HCT116 (cell line): ENCODE data around the gene IGSF9B. TPM values are rescaled to one million over a fixed set of nuclear protein-coding genes. Genes with fewer than 3 reads are reported as not detected.

Experiments used
- ATAC-seq: fragments of 200-7000 bp; cut with Tn5 transposase; 2 replicates; pipeline ENCODE4 v1.9.1; 2020; ENCODE audit warnings: mild to moderate bottlenecking, moderate library complexity
- BruUV-seq: library from RNA; stranded (reverse); fragments of 400-500 nt; replicated peaks from 2 replicates; lab custom pipeline; 2021; lab: Mats Ljungman, UMichigan
- CTCF ChIA-PET: fragments of 300-600 bp; sonication (Branson Sonifier 250); formaldehyde crosslinking; loops from one replicate; lab custom pipeline; 2021; ENCODE audit warnings: antibody characterized with exemption; lab: Charles Lee
- POLR2A ChIA-PET: fragments of 300-600, 350-600 bp; sonication (Branson Sonifier 250); formaldehyde crosslinking; loops from one replicate; lab custom pipeline; 2021; ENCODE audit warnings: antibody characterized with exemption; lab: Charles Lee
- RAD21 ChIA-PET, 2 experiments: fragments of 300-600 bp; sonication (Branson Sonifier 250); formaldehyde crosslinking; loops; one replicate each; lab custom pipeline; 2023; ENCODE audit warnings: low total read pairs in 2 of 2; ENCODE audit not compliant: uncharacterized antibody in 2 of 2, unreplicated experiment in 2 of 2, low non-redundant PET in 1 of 2; lab: Charles Lee
- DNase-seq: peaks from one replicate; pipeline ENCODE4 v3.0.0-alpha.2; 2010; ENCODE audit warnings: low read depth, low spot score
- H2AFZ ChIP-seq: fragments of 200-600 bp; shearing (Covaris generic), sonication (generic); 2 replicates; pipeline ENCODE4 v1.6.1; 2017; ENCODE audit warnings: low read depth, mixed run types, mixed read lengths, antibody characterized with exemption, low read length; ENCODE audit not compliant: poor library complexity, severe bottlenecking
- H3K27ac ChIP-seq: 2 replicates; pipeline ENCODE4 v1.5.1; 2012; ENCODE audit warnings: low read depth, low read length
- H3K27me3 ChIP-seq: fragments of 200-600 bp; sonication (generic); 2 replicates; pipeline ENCODE4 v1.6.1; 2016; ENCODE audit warnings: mixed run types, low read length, mixed read lengths; ENCODE audit not compliant: insufficient read depth
- H3K36me3 ChIP-seq, 2 experiments: fragments of 200-500 bp in 1 of 2; fragments of 200-600 bp in 1 of 2; sonication (Bioruptor generic) in 1 of 2; sonication (generic) in 1 of 2; 2 replicates each; pipeline versions ENCODE4 v1.5.1 to v1.6.1; 2014 to 2016; ENCODE audit warnings: low read length in 2 of 2, inconsistent platforms in 1 of 2, mixed read lengths in 1 of 2, mixed run types in 1 of 2; ENCODE audit not compliant: insufficient read depth in 2 of 2, control insufficient read depth in 1 of 2
- H3K4me1 ChIP-seq, 2 experiments: fragments of 200-600 bp in 1 of 2; sonication (generic) in 1 of 2; 2 replicates each; pipeline versions ENCODE4 v1.5.1 to v1.6.1; 2012 to 2017; ENCODE audit warnings: low read length in 2 of 2, inconsistent platforms in 1 of 2, mild to moderate bottlenecking in 1 of 2, mixed read lengths in 1 of 2, mixed run types in 1 of 2, moderate library complexity in 1 of 2; ENCODE audit not compliant: insufficient read depth in 2 of 2, control insufficient read depth in 1 of 2
- H3K4me2 ChIP-seq: fragments of 200-600 bp; sonication (generic); 2 replicates; pipeline ENCODE4 v1.6.1; 2017; ENCODE audit warnings: mixed run types, low read length, mixed read lengths
- H3K4me3 ChIP-seq, 2 experiments: fragments of 200-600 bp in 1 of 2; sonication (generic) in 1 of 2; replicated peaks in 1 of 2; 2 replicates each; pipeline ENCODE4 v1.5.1; 2011 to 2016; ENCODE audit warnings: low read length in 2 of 2, control low read depth in 1 of 2, low read depth in 1 of 2, mild to moderate bottlenecking in 1 of 2, mixed read lengths in 1 of 2, mixed run types in 1 of 2
- H3K79me2 ChIP-seq: fragments of 200-600 bp; sonication (generic); 2 replicates; pipeline ENCODE4 v1.6.1; 2017; ENCODE audit warnings: mild to moderate bottlenecking, mixed run types, low read length, moderate library complexity, mixed read lengths; ENCODE audit not compliant: insufficient read depth
- H3K9ac ChIP-seq: fragments of 200-600 bp; sonication (generic); 2 replicates; pipeline ENCODE4 v1.6.1; 2016; ENCODE audit warnings: low read length, mixed read lengths
- H3K9me2 ChIP-seq: fragments of 200-600 bp; sonication (generic), shearing (Covaris generic); 2 replicates; pipeline ENCODE4 v1.6.1; 2017; ENCODE audit warnings: mixed run types, mild to moderate bottlenecking, moderate library complexity; ENCODE audit not compliant: insufficient read depth
- H3K9me3 ChIP-seq, 2 experiments: fragments of 200-500 bp in 1 of 2; fragments of 200-600 bp in 1 of 2; sonication (Bioruptor generic) in 1 of 2; sonication (generic) in 1 of 2; 2 replicates each; pipeline ENCODE4 v1.6.1; 2014 to 2017; ENCODE audit warnings: low read length in 2 of 2, mixed read lengths in 2 of 2, inconsistent platforms in 1 of 2, low read depth in 1 of 2, mild to moderate bottlenecking in 1 of 2, mixed run types in 1 of 2, moderate library complexity in 1 of 2; ENCODE audit not compliant: control insufficient read depth in 1 of 2, insufficient read depth in 1 of 2
- H4K20me1 ChIP-seq: fragments of 200-600 bp; sonication (generic), shearing (Covaris generic); 2 replicates; pipeline ENCODE4 v1.6.1; 2017; ENCODE audit warnings: mixed run types, mild to moderate bottlenecking, moderate library complexity; ENCODE audit not compliant: insufficient read depth
- ATF3 ChIP-seq: IDR thresholded peaks from 2 replicates; pipeline ENCODE4 v1.6.1; 2012
- CEBPB ChIP-seq: IDR thresholded peaks from 2 replicates; pipeline ENCODE4 v1.6.1; 2012; ENCODE audit warnings: low read depth
- CTCF ChIP-seq, 3 experiments: fragments of 200-600 bp in 1 of 3; sonication (generic) in 1 of 3; IDR thresholded peaks in 2 of 3; conservative IDR thresholded peaks in 1 of 3; 2 replicates each; pipeline ENCODE4 v1.5.1; 2012 to 2017; ENCODE audit warnings: low read depth in 2 of 3, low read length in 2 of 3, antibody characterized with exemption in 1 of 3, borderline replicate concordance in 1 of 3, control low read depth in 1 of 3, mild to moderate bottlenecking in 1 of 3, mixed read lengths in 1 of 3, mixed run types in 1 of 3, moderate library complexity in 1 of 3; ENCODE audit not compliant: insufficient read depth in 1 of 3
- EGR1 ChIP-seq: IDR thresholded peaks from 2 replicates; pipeline ENCODE4 v1.6.1; 2012; ENCODE audit warnings: low read depth
- ELF1 ChIP-seq: IDR thresholded peaks from 2 replicates; pipeline ENCODE4 v1.6.1; 2012; ENCODE audit warnings: low read depth, borderline replicate concordance
- EZH2phosphoT487 ChIP-seq: fragments of 200-600 bp; IDR thresholded peaks from 2 replicates; pipeline ENCODE4 v1.6.1; 2018; ENCODE audit warnings: antibody characterized with exemption, borderline replicate concordance
- FOSL1 ChIP-seq: IDR thresholded peaks from 2 replicates; pipeline ENCODE4 v1.6.1; 2012; ENCODE audit warnings: low read depth
- JUND ChIP-seq: IDR thresholded peaks from 2 replicates; pipeline ENCODE4 v1.6.1; 2012
- POLR2AphosphoS5 ChIP-seq: IDR thresholded peaks from 2 replicates; pipeline ENCODE4 v1.6.1; 2011; ENCODE audit warnings: mild to moderate bottlenecking, low read depth, low read length, moderate library complexity
- RAD21 ChIP-seq: IDR thresholded peaks from 2 replicates; pipeline ENCODE4 v1.6.1; 2012; ENCODE audit warnings: low read depth, mild to moderate bottlenecking
- SIN3A ChIP-seq: IDR thresholded peaks from 2 replicates; pipeline ENCODE4 v1.6.1; 2012; ENCODE audit warnings: low read depth
- SP1 ChIP-seq: IDR thresholded peaks from 2 replicates; pipeline ENCODE4 v1.6.1; 2012; ENCODE audit warnings: low read depth
- SRF ChIP-seq: IDR thresholded peaks from 2 replicates; pipeline ENCODE4 v1.6.1; 2012; ENCODE audit warnings: low read depth
- TCF7L2 ChIP-seq: IDR thresholded peaks from 2 replicates; pipeline ENCODE4 v1.7.0; 2011; ENCODE audit warnings: borderline replicate concordance, inconsistent platforms; ENCODE audit not compliant: insufficient read depth, insufficient read length; ENCODE audit errors: extremely low read depth
- YY1 ChIP-seq: IDR thresholded peaks from 2 replicates; pipeline ENCODE4 v1.6.1; 2011; ENCODE audit warnings: low read length, low read depth, moderate library complexity, mild to moderate bottlenecking; ENCODE audit not compliant: insufficient replicate concordance; ENCODE audit errors: extremely low read depth
- ZBTB33 ChIP-seq: IDR thresholded peaks from 2 replicates; pipeline ENCODE4 v1.6.1; 2011; ENCODE audit warnings: mild to moderate bottlenecking, low read length, moderate library complexity; ENCODE audit not compliant: insufficient replicate concordance; ENCODE audit errors: extremely low read depth
- ZFX ChIP-seq: fragments of 450-650 bp; IDR thresholded peaks from 2 replicates; pipeline ENCODE4 v1.6.1; 2017
- intact Hi-C: fragments of 100-400 bp; cut with micrococcal nuclease; formaldehyde crosslinking; loops from 2 replicates; pipeline ENCODE4 v1.10.0; 2022
- total RNA-seq: library from RNA; stranded (reverse); gene quantifications from one replicate; pipeline ENCODE4 v1.2.1, GENCODE V29; 2021; ENCODE audit not compliant: unreplicated experiment

The IGSF9B gene
- total RNA-seq, 1 experiment from 2014 or later, result 12.4 TPM

- Histone ChIP-seq H3K4me1 (no peaks in the 10 kb centered on the region), H2AFZ (no peak overlapping the region), H3K79me2 (no peaks in the 10 kb centered on the region)
- no peak for DNase-seq
- POLR2A ChIA-PET, result no interaction called here
- no peak for TF ChIP-seq FOSL1
- TF ChIP-seq JUND, result no peak
- TF ChIP-seq ELF1, result no peak
- TF ChIP-seq TCF7L2, result no peak
- no peak for TF ChIP-seq CEBPB
- no peak for TF ChIP-seq ZBTB33
- no peak for TF ChIP-seq SIN3A
- TF ChIP-seq YY1, result no peak
- TF ChIP-seq ATF3, result no peak
- no peak for TF ChIP-seq EZH2phosphoT487
- no peak for TF ChIP-seq RAD21
- no peak for TF ChIP-seq SP1
- TF ChIP-seq ZFX, result no peak
- no peak for TF ChIP-seq EGR1
- no peak for TF ChIP-seq SRF
- no peak for TF ChIP-seq POLR2AphosphoS5
- TF ChIP-seq CTCF (IDR thresholded peaks at IDR 0.05 in 2 of 3, conservative IDR thresholded peaks at IDR 0.05 in 1 of 3; ENCODE audit: borderline replicate concordance in 1 of 3, insufficient read depth in 1 of 3, low read depth in 2 of 3, low read length in 2 of 3), result no peak
- TF ChIP-seq, all 23 proteins: peak for 0
- ChIA-PET CTCF (no interaction called here), RAD21 (no interaction called here)
- H3K9ac ChIP-seq, result no peak overlapping the region
- H4K20me1 ChIP-seq, result no peaks in the 10 kb centered on the region
- no peak overlapping the region for H3K4me3 ChIP-seq
- H3K27ac ChIP-seq, result no peak overlapping the region
- peaks cover 26% of the 10 kb centered on the region for H3K27me3 ChIP-seq
- no peak for ATAC-seq
- H3K9me3 ChIP-seq, result no peaks in the 10 kb centered on the region
- H3K4me2 ChIP-seq, result no peak overlapping the region
- BruUV-seq, result no TSS peak
- no peaks in the 10 kb centered on the region for H3K36me3 ChIP-seq
- H3K9me2 ChIP-seq, result no peaks in the 10 kb centered on the region
- intact Hi-C loops, result no loop called here
These were observed 70.7 kb downstream of the IGSF9B start for GRCh38 chr11:133886029-133886428.
